Glutamatergic neuron (in vitro differentiated cells): ENCODE measurements around the gene BPGM. TPM values are rescaled to one million over a fixed set of nuclear protein-coding genes. Genes with fewer than 3 reads are reported as not detected.
"Not testable (repeated sequence)": the region's sequence is repeated elsewhere in the genome, so short reads cannot be mapped to it uniquely, and the experiment has no call there.

ENCODE experiments used
- DNase-seq: peaks from one replicate; pipeline ENCODE4 v3.0.0; 2022
- H3K27ac Mint-ChIP-seq: one replicate; pipeline ENCODE4 v1.8.0; 2020; ENCODE audit warnings: mild to moderate bottlenecking, mixed read lengths, inconsistent platforms; ENCODE audit not compliant: unreplicated experiment
- H3K27me3 Mint-ChIP-seq: one replicate; pipeline ENCODE4 v1.8.0; 2020; ENCODE audit warnings: mild to moderate bottlenecking, moderate library complexity, mixed read lengths, inconsistent platforms; ENCODE audit not compliant: unreplicated experiment
- H3K36me3 Mint-ChIP-seq: one replicate; pipeline ENCODE4 v1.8.0; 2020; ENCODE audit warnings: mild to moderate bottlenecking, mixed read lengths, inconsistent platforms; ENCODE audit not compliant: unreplicated experiment
- H3K4me1 Mint-ChIP-seq: one replicate; pipeline ENCODE4 v1.8.0; 2020; ENCODE audit warnings: mild to moderate bottlenecking, low read depth, mixed read lengths, inconsistent platforms; ENCODE audit not compliant: unreplicated experiment
- H3K4me3 Mint-ChIP-seq: one replicate; pipeline ENCODE4 v1.8.0; 2020; ENCODE audit warnings: mild to moderate bottlenecking, mixed read lengths, inconsistent platforms; ENCODE audit not compliant: unreplicated experiment
- H3K9me3 Mint-ChIP-seq: one replicate; pipeline ENCODE4 v1.8.0; 2020; ENCODE audit warnings: mild to moderate bottlenecking, moderate library complexity, mixed read lengths, inconsistent platforms; ENCODE audit not compliant: unreplicated experiment
- CTCF ChIP-seq: fragments of 200-600 bp; sonication (generic); IDR thresholded peaks from one replicate; pipeline ENCODE4 v1.5.0; 2021; ENCODE audit not compliant: partially characterized antibody, unreplicated experiment
- total RNA-seq: library from RNA; stranded (reverse); fragmentation: NEBNext Ultra II Directional; extraction: Animal tissue kit (Norgen Biotek cat#: 25700); gene quantifications from one replicate; pipeline ENCODE4 v1.2.1, GENCODE V29; 2021; ENCODE audit not compliant: unreplicated experiment

The BPGM gene
- total RNA-seq, 1 donor from 2014 or later: 24.2 TPM

DNA sequence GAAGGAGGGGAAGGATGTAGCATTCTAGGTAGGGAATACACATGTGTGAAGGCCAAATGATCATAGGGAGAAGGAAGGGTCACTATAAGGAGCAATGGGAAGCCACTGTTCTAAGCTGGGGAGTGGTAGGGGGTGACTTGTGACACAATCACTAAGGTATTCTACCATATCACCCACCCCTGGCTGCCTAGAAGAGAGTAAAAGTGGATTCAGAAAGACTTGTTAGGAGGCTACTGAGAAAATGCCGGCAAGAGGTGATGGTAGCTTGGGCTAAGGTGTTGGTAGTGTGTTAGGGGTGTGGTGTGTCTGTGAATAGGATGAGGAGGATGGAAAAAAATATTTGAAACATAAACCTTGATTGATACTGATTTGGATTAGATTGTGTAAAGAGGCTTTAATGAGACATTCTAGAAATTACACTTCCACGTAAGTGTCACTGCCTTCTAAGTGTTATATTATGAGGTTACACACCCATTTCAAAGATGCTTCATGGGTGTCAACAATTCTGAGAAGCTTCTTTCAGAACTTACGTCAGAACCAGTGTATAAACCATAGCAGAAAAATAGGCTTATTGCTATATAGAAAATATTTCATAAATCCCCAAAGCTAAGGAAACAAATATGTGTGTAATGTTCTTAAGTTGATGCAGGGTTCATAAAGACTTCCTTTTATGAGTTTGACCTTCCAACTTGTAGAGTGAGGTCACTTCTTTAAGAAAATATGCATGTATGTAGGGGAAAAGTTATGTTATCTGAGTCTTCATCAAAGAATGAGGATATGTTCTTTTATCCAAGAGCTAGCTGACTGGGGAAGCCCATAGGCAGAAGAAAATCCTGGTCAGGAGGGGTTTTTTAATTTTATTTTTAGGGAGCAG, 5.6 kb upstream of the BPGM start:
- no peak for TF ChIP-seq CTCF
- Mint-ChIP-seq H3K27ac (no peak overlapping the region), H3K27me3 (no peaks in the 10 kb centered on the region), H3K9me3 (peaks cover 3% of the 10 kb centered on the region), H3K4me3 (no peak overlapping the region), H3K36me3 (peaks cover 4% of the 10 kb centered on the region), H3K4me1 (no peaks in the 10 kb centered on the region)
- DNase-seq: no peak

- not testable (repeated sequence) for H3K4me3 Mint-ChIP-seq, DNase-seq, H3K27ac Mint-ChIP-seq, H3K36me3 Mint-ChIP-seq, H3K9me3 Mint-ChIP-seq, H3K4me1 Mint-ChIP-seq, H3K27me3 Mint-ChIP-seq
Measured at GRCh38 chr7:134641981-134642380, 4.7 kb upstream of the BPGM start.

GRCh38 chr7:134643131-134643530, 3.5 kb upstream of the BPGM start:
- no peak overlapping the region for H3K4me3 Mint-ChIP-seq
- H3K9me3 Mint-ChIP-seq: peaks cover 3% of the 10 kb centered on the region
- no peak for DNase-seq
- no peak overlapping the region for H3K27ac Mint-ChIP-seq
- no peak for TF ChIP-seq CTCF
- no peaks in the 10 kb centered on the region for H3K4me1 Mint-ChIP-seq
- H3K27me3 Mint-ChIP-seq: no peaks in the 10 kb centered on the region
- peaks cover 4% of the 10 kb centered on the region for H3K36me3 Mint-ChIP-seq

DNA sequence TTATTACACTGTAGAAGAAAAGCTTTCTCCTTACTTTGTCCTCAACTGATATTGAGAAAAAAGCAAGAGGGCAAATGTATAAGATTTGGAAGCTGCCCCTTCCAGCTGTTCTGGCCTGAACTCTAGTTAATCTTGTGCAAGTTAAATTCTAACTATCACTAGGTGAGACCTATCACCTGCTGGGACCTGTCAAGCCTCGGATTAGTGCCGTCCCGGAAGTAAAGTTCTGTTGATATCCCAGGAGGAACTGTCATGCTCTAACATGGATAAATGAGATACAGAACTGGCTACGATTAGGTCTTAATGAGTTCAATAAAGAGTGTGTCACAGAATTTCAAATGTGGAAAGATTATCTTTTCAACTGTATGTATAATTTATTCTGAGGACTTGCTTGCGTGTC, 1.2 kb upstream of the BPGM start:
- no peak overlapping the region for H3K27ac Mint-ChIP-seq
- H3K9me3 Mint-ChIP-seq: peaks cover 3% of the 10 kb centered on the region
- peaks cover 4% of the 10 kb centered on the region for H3K36me3 Mint-ChIP-seq
- no peaks in the 10 kb centered on the region for H3K27me3 Mint-ChIP-seq
- no peak overlapping the region for H3K4me3 Mint-ChIP-seq
- no peak for TF ChIP-seq CTCF
- DNase-seq: no peak
- no peaks in the 10 kb centered on the region for H3K4me1 Mint-ChIP-seq

DNA sequence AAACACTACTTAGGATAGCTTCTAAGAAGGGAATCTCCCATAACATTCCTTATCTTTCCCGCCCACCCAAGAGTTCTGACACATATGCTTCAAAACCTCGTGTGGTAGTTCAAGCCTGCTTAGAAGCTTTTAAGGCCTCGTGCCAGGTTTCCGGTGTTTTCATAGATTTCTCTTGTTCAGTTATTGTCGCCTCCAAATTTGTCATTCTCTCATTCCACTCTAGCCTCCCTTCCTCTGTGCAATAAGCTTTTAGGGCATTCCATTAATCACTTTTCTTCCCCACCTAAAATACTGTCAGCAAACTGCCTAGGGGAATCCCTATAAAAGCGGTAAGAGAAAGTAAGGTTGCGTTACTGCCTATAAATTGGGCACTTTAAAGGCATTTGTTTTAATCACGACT, 718 bp upstream of the BPGM start:
- no peak for TF ChIP-seq CTCF
- Mint-ChIP-seq H3K27ac (no peak overlapping the region), H3K9me3 (peaks cover 3% of the 10 kb centered on the region), H3K4me3 (no peak overlapping the region), H3K27me3 (no peaks in the 10 kb centered on the region), H3K4me1 (no peaks in the 10 kb centered on the region), H3K36me3 (peaks cover 4% of the 10 kb centered on the region)
- DNase-seq: no peak
